GM12878 (cell line): Measurements from ENCODE around the gene YAP1. TPM values are rescaled to one million over a fixed set of nuclear protein-coding genes. Genes with fewer than 3 reads are reported as not detected.

ENCODE experiments used
- ATAC-seq: fragments of 200-7000 bp; cut with Tn5 transposase; 3 replicates; pipeline ENCODE4 v1.9.1; 2020; ENCODE audit warnings: mild to moderate bottlenecking, moderate library complexity
- BruUV-seq: library from RNA; stranded (reverse); fragments of 400-500 nt; replicated peaks from 2 replicates; lab custom pipeline; 2021; lab: Mats Ljungman, UMichigan
- CTCF ChIA-PET: fragments of 300-600 bp; sonication (Branson Sonifier 250); formaldehyde crosslinking; extraction: SDS; loops from one replicate; lab custom pipeline; 2021; ENCODE audit warnings: inconsistent platforms; lab: Yijun Ruan, JAX
- POLR2A ChIA-PET: fragments of 350-600 bp; formaldehyde crosslinking; extraction: SDS; loops from one replicate; lab custom pipeline; 2021; ENCODE audit warnings: inconsistent platforms; lab: Charles Lee
- RAD21 ChIA-PET: fragments of 300-600 bp; sonication (Branson Sonifier 250); formaldehyde crosslinking; loops from one replicate; lab custom pipeline; 2023; ENCODE audit warnings: antibody characterized with exemption; ENCODE audit not compliant: unreplicated experiment; lab: Charles Lee
- SMC1A ChIA-PET: fragments of 300-600 bp; sonication (Branson Sonifier 250); formaldehyde crosslinking; loops from one replicate; lab custom pipeline; 2023; ENCODE audit not compliant: unreplicated experiment, uncharacterized antibody; lab: Charles Lee
- DNase-seq: peaks from one replicate; pipeline ENCODE4 v3.0.0-alpha.2; 2011; ENCODE audit warnings: low read depth, low spot score
- FAIRE-seq: peaks from 3 replicates; lab custom pipeline; 2011; peaks lifted over from hg19 to GRCh38; lab: Jason Lieb, UNC
- H2AFZ ChIP-seq: 2 replicates; pipeline ENCODE4 v1.6.0; 2011; ENCODE audit warnings: low read depth, low read length, control low read depth; ENCODE audit not compliant: control insufficient read depth
- H3K27ac ChIP-seq: 2 replicates; pipeline ENCODE4 v1.5.1; 2011; ENCODE audit warnings: control low read depth; ENCODE audit not compliant: control insufficient read depth, insufficient read depth
- H3K27me3 ChIP-seq, 2 experiments: replicated peaks in 1 of 2; 2 replicates each; pipeline versions ENCODE4 v1.6.0 to v1.6.1; 2011; ENCODE audit warnings: low read length in 1 of 2; ENCODE audit not compliant: control insufficient read depth in 2 of 2, insufficient read depth in 2 of 2
- H3K36me3 ChIP-seq, 2 experiments: 2 replicates each; pipeline ENCODE4 v1.5.1; 2011; ENCODE audit warnings: low read length in 1 of 2; ENCODE audit not compliant: control insufficient read depth in 2 of 2, insufficient read depth in 2 of 2
- H3K4me1 ChIP-seq: 2 replicates; pipeline ENCODE4 v1.6.1; 2011; ENCODE audit warnings: mild to moderate bottlenecking, low read length, moderate library complexity, mixed read lengths; ENCODE audit not compliant: control insufficient read depth, insufficient read depth
- H3K4me2 ChIP-seq: 2 replicates; pipeline ENCODE4 v1.6.0; 2011; ENCODE audit warnings: control low read depth; ENCODE audit not compliant: control insufficient read depth, insufficient read depth
- H3K4me3 ChIP-seq: fragments of 200-600 bp; sonication (generic); 2 replicates; pipeline ENCODE4 v1.5.1; 2016
- H3K79me2 ChIP-seq: 2 replicates; pipeline ENCODE4 v1.6.0; 2011; ENCODE audit warnings: low read length; ENCODE audit not compliant: control insufficient read depth, insufficient read depth
- H3K9ac ChIP-seq: 2 replicates; pipeline ENCODE4 v1.8.0; 2011; ENCODE audit warnings: low read length, control low read depth, mixed read lengths; ENCODE audit not compliant: control insufficient read depth, insufficient read depth
- H3K9me3 ChIP-seq: replicated peaks from 3 replicates; pipeline ENCODE4 v1.5.1; 2011; ENCODE audit warnings: mild to moderate bottlenecking, low read length; ENCODE audit not compliant: control insufficient read depth, insufficient read depth
- H4K20me1 ChIP-seq: 2 replicates; pipeline ENCODE4 v1.6.0; 2011; ENCODE audit not compliant: control insufficient read depth, insufficient read depth
- BACH1 ChIP-seq: fragments of 450-650 bp; IDR thresholded peaks from 2 replicates; pipeline ENCODE4 v1.6.1; 2017; ENCODE audit warnings: mild to moderate bottlenecking, borderline replicate concordance
- FOS ChIP-seq: IDR thresholded peaks from 3 replicates; pipeline ENCODE4 v1.6.1; 2011; ENCODE audit warnings: borderline replicate concordance; ENCODE audit not compliant: insufficient read length; ENCODE audit errors: extremely low read depth
- WGBS: methylation state at CpG from one replicate; pipeline ENCODE4 v1.1.6; 2016; ENCODE audit warnings: low lambda C conversion rate; ENCODE audit not compliant: insufficient replicate concordance, insufficient coverage; ENCODE audit errors: missing lambda C conversion rate; 5-methylcytosine and 5-hydroxymethylcytosine counted together
- in situ Hi-C: fragments of 300-500 bp; cut with MboI; formaldehyde crosslinking; loops from 9 replicates; pipeline ENCODE4 v1.14.3; 2018; ENCODE audit warnings: mixed read lengths
- intact Hi-C: fragments of 100-400 bp; cut with micrococcal nuclease; formaldehyde crosslinking; loops from one replicate; pipeline ENCODE4 v1.14.2; 2022; ENCODE audit not compliant: unreplicated experiment
- polyA plus RNA-seq, 11 experiments: library from polyadenylated mRNA; depleted of rRNA in 4 of 11; unstranded in 6 of 11; stranded (reverse) in 5 of 11; fragments of >200 nt; fragmentation: Nextera tagmentation in 4 of 11; fragmentation: Illumina TruSeq in 1 of 11; extraction: Ambion mirVana in 4 of 11; extraction: Trizol in 1 of 11; gene quantifications; 1 replicate in 1 of 11; 2 replicates in 10 of 11; pipeline versions ENCODE4 v1.2.1 to v1.2.3, GENCODE V29; 2011 to 2016; ENCODE audit warnings: inconsistent platforms in 2 of 11, missing spikeins in 2 of 11, low read depth in 1 of 11
- total RNA-seq, 4 experiments: library from RNA; depleted of rRNA in 3 of 4; stranded (reverse); fragments of >200 nt in 3 of 4; fragmentation: Illumina TruSeq in 1 of 4; extraction: Trizol in 1 of 4; gene quantifications; 2 replicates each; pipeline versions ENCODE4 v1.2.1 to v1.2.3, GENCODE V29; 2013 to 2021
- TF ChIP-seq, protein P1 (sequence below): fragments of 450-650 bp; IDR thresholded peaks from 2 replicates; pipeline ENCODE4 v1.6.1; 2017; ENCODE audit warnings: low read depth, mild to moderate bottlenecking, moderate library complexity
- TF ChIP-seq, protein P2 (sequence below): fragments of 150-350 bp; IDR thresholded peaks from 2 replicates; pipeline ENCODE4 v1.6.1; 2016; ENCODE audit warnings: low read depth, low read length

YAP1 gene
- total and polyA plus RNA-seq, 10 of the 15 experiments (the other 5 are each of a cell fraction or from before 2014, with no cell fraction given): 0.03 to 0.33 (median 0.10) TPM; not detected in 6

DNA sequence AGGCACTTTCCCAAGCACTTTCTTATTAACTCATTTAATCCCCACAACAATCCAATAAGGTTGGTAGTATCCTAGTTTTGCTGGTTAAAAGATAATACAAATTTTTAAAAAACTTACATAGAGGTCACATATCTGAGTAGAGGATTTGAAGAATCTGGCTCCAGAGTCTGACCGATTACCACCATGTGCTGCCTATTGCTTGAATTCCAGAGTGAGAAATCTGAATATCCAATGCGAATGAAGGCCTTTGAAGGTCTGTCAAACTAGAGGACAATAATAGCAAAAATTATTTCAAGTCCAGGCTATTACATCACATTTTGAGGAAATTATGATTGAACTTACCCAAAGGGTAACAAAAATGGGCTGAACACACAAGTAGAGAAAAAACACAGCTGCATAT is 129.2 kb downstream of the YAP1 start (continued):
- TF ChIP-seq, protein P1, sequence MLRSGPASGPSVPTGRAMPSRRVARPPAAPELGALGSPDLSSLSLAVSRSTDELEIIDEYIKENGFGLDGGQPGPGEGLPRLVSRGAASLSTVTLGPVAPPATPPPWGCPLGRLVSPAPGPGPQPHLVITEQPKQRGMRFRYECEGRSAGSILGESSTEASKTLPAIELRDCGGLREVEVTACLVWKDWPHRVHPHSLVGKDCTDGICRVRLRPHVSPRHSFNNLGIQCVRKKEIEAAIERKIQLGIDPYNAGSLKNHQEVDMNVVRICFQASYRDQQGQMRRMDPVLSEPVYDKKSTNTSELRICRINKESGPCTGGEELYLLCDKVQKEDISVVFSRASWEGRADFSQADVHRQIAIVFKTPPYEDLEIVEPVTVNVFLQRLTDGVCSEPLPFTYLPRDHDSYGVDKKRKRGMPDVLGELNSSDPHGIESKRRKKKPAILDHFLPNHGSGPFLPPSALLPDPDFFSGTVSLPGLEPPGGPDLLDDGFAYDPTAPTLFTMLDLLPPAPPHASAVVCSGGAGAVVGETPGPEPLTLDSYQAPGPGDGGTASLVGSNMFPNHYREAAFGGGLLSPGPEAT: no peak
- TF ChIP-seq FOS: no peak
- TF ChIP-seq, all 136 proteins: peak for 0

DNA sequence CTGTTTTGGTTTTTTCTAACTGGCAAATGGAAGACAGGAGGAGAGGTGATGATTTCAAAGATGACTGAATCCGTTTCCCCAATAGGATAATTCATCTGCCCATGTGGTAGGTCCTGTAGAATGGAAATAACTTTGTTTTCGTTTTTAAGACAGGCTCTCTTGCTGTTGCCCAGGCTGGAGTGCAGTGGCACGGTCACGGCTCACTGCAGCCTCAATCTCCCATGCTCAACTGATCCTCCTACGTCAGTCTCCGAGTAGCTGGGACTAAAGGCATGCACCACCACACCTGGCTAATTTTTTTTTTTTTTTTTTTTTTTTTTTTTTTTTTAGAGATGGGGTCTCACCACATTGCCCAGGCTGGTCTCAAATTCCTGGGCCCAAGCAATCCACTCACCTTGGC is 129.7 kb downstream of the YAP1 start:
- no peaks in the 10 kb centered on the region; a peak in 1 of 4 replicates for H3K27me3 ChIP-seq
- RAD21 ChIA-PET: no interaction called here
- intact Hi-C loops: no loop called here
- no peaks in the 10 kb centered on the region for H3K4me1 ChIP-seq
- no peak overlapping the region for H3K4me3 ChIP-seq
- H4K20me1 ChIP-seq: no peaks in the 10 kb centered on the region
- no peak for DNase-seq
- TF ChIP-seq FOS: no peak
- TF ChIP-seq, protein P2, sequence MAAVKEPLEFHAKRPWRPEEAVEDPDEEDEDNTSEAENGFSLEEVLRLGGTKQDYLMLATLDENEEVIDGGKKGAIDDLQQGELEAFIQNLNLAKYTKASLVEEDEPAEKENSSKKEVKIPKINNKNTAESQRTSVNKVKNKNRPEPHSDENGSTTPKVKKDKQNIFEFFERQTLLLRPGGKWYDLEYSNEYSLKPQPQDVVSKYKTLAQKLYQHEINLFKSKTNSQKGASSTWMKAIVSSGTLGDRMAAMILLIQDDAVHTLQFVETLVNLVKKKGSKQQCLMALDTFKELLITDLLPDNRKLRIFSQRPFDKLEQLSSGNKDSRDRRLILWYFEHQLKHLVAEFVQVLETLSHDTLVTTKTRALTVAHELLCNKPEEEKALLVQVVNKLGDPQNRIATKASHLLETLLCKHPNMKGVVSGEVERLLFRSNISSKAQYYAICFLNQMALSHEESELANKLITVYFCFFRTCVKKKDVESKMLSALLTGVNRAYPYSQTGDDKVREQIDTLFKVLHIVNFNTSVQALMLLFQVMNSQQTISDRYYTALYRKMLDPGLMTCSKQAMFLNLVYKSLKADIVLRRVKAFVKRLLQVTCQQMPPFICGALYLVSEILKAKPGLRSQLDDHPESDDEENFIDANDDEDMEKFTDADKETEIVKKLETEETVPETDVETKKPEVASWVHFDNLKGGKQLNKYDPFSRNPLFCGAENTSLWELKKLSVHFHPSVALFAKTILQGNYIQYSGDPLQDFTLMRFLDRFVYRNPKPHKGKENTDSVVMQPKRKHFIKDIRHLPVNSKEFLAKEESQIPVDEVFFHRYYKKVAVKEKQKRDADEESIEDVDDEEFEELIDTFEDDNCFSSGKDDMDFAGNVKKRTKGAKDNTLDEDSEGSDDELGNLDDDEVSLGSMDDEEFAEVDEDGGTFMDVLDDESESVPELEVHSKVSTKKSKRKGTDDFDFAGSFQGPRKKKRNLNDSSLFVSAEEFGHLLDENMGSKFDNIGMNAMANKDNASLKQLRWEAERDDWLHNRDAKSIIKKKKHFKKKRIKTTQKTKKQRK: no peak
- TF ChIP-seq BACH1: no peak
- H3K4me2 ChIP-seq: no peak overlapping the region
- ATAC-seq: no peak
- no TSS peak for BruUV-seq
- no peaks in the 10 kb centered on the region for H3K9me3 ChIP-seq
- H3K9ac ChIP-seq: no peak overlapping the region
- POLR2A ChIA-PET: no interaction called here
- CTCF ChIA-PET: interaction anchor here (1.0 kb wide), 1 partner anchor 29 kb away, joined by 3 read pairs; no protein-coding TSS in a partner anchor
- FAIRE-seq: no peak
- in situ Hi-C loops: no loop called here
- no peak overlapping the region for H2AFZ ChIP-seq
- H3K27ac ChIP-seq: no peak overlapping the region
- SMC1A ChIA-PET: no interaction called here
- H3K36me3 ChIP-seq: no peaks in the 10 kb centered on the region
- WGBS: 44% methylated on average over 6 of the region's 6 CpGs
- no peaks in the 10 kb centered on the region for H3K79me2 ChIP-seq
